GM23338 (cell line): ENCODE results near the gene ANKRD11. TPM values are rescaled to one million over a fixed set of nuclear protein-coding genes. Genes with fewer than 3 reads are reported as not detected.

Experiments used
- ATAC-seq: fragments of 200-7000 bp; cut with Tn5 transposase; 3 replicates; pipeline ENCODE4 v1.9.1; 2020
- DNase-seq: peaks from one replicate; pipeline ENCODE4 v3.0.0-alpha.2; 2015; ENCODE audit warnings: low spot score
- H2AFZ ChIP-seq: fragments of 200-600 bp; sonication (generic); 2 replicates; pipeline ENCODE4 v1.8.0; 2016; ENCODE audit warnings: antibody characterized with exemption, mild to moderate bottlenecking, moderate library complexity
- H3F3A ChIP-seq: fragments of 200-600 bp; sonication (generic); replicated peaks from 2 replicates; pipeline ENCODE4 v1.8.0; 2017; ENCODE audit warnings: antibody characterized with exemption, mixed run types, low read depth
- H3K27ac ChIP-seq: fragments of 200-600 bp; sonication (generic); 2 replicates; pipeline ENCODE4 v1.6.1; 2016; ENCODE audit warnings: low read depth
- H3K27me3 ChIP-seq: fragments of 200-600 bp; sonication (generic); 2 replicates; pipeline ENCODE4 v1.8.0; 2016; ENCODE audit warnings: mild to moderate bottlenecking, mixed run types, moderate library complexity; ENCODE audit not compliant: insufficient read depth
- H3K36me3 ChIP-seq: fragments of 200-600 bp; sonication (generic); 2 replicates; pipeline ENCODE4 v1.8.0; 2016; ENCODE audit warnings: mild to moderate bottlenecking; ENCODE audit not compliant: insufficient read depth
- H3K4me1 ChIP-seq: fragments of 200-600 bp; sonication (generic); 2 replicates; pipeline ENCODE4 v1.8.0; 2016; ENCODE audit warnings: mild to moderate bottlenecking, moderate library complexity; ENCODE audit not compliant: insufficient read depth
- H3K4me2 ChIP-seq: fragments of 200-600 bp; sonication (generic); 2 replicates; pipeline ENCODE4 v1.7.1; 2017; ENCODE audit warnings: mixed run types
- H3K4me3 ChIP-seq: fragments of 200-600 bp; sonication (generic); 2 replicates; pipeline ENCODE4 v1.6.1; 2016; ENCODE audit warnings: mixed run types
- H3K79me2 ChIP-seq: fragments of 200-600 bp; sonication (generic); replicated peaks from 2 replicates; pipeline ENCODE4 v1.8.0; 2017; ENCODE audit warnings: mild to moderate bottlenecking; ENCODE audit not compliant: insufficient read depth
- H3K9me2 ChIP-seq: fragments of 200-600 bp; sonication (generic); 2 replicates; pipeline ENCODE4 v1.8.0; 2017; ENCODE audit not compliant: insufficient read depth
- H4K20me1 ChIP-seq: fragments of 200-600 bp; sonication (generic); replicated peaks from 2 replicates; pipeline ENCODE4 v1.8.0; 2017; ENCODE audit warnings: mild to moderate bottlenecking; ENCODE audit not compliant: insufficient read depth
- H3K27ac Mint-ChIP-seq: 2 replicates; pipeline ENCODE4 v1.8.0; 2020; ENCODE audit warnings: inconsistent platforms, mild to moderate bottlenecking, moderate library complexity, mixed read lengths
- H3K27me3 Mint-ChIP-seq: 3 replicates; pipeline ENCODE4 v1.8.0; 2022; ENCODE audit warnings: low read depth, mild to moderate bottlenecking, moderate library complexity, mixed read lengths, inconsistent platforms; ENCODE audit not compliant: insufficient read depth, poor library complexity
- H3K36me3 Mint-ChIP-seq: 3 replicates; pipeline ENCODE4 v1.8.0; 2021; ENCODE audit warnings: low read depth, mild to moderate bottlenecking, inconsistent platforms, moderate library complexity, mixed read lengths
- H3K4me1 Mint-ChIP-seq: 3 replicates; pipeline ENCODE4 v1.8.0; 2020; ENCODE audit warnings: mild to moderate bottlenecking, inconsistent platforms, mixed read lengths
- H3K4me3 Mint-ChIP-seq: 3 replicates; pipeline ENCODE4 v1.8.0; 2021; ENCODE audit warnings: moderate library complexity, mild to moderate bottlenecking, inconsistent platforms, mixed read lengths
- H3K9me3 Mint-ChIP-seq: 3 replicates; pipeline ENCODE4 v1.8.0; 2020; ENCODE audit warnings: moderate library complexity, mild to moderate bottlenecking, inconsistent platforms, mixed read lengths
- EZH2phosphoT487 ChIP-seq: fragments of 200-600 bp; sonication (generic); IDR thresholded peaks from one replicate; pipeline ENCODE4 v1.8.1; 2018; ENCODE audit warnings: antibody characterized with exemption; ENCODE audit not compliant: unreplicated experiment
- JUNB ChIP-seq: IDR thresholded peaks from one replicate; pipeline ENCODE4 v1.6.1; 2016; ENCODE audit warnings: antibody characterized with exemption; ENCODE audit not compliant: unreplicated experiment
- STAT1 ChIP-seq: IDR thresholded peaks from one replicate; pipeline ENCODE4 v1.6.1; 2016; ENCODE audit warnings: antibody characterized with exemption; ENCODE audit not compliant: unreplicated experiment
- polyA plus RNA-seq: library from polyadenylated mRNA; unstranded; fragments of >200 nt; fragmentation: Nextera tagmentation; extraction: Ambion mirVana; gene quantifications from 2 replicates; pipeline ENCODE4 v1.2.1, GENCODE V29; 2016
- total RNA-seq: library from RNA; depleted of rRNA; stranded (reverse); fragments of >200 nt; shearing (Covaris generic); gene quantifications from 2 replicates; pipeline ENCODE4 v1.2.3, GENCODE V29; 2014
- TF ChIP-seq, protein P1 (sequence below): fragments of 250-450 bp; sonication (Bioruptor Pico); IDR thresholded peaks from 2 replicates; pipeline ENCODE4 v1.5.0; 2020; ENCODE audit warnings: mild to moderate bottlenecking, moderate library complexity
- TF ChIP-seq, protein P2 (sequence below): IDR thresholded peaks from one replicate; pipeline ENCODE4 v1.6.1; 2018; ENCODE audit warnings: antibody characterized with exemption; ENCODE audit not compliant: unreplicated experiment

ANKRD11 gene
- total and polyA plus RNA-seq, 2 experiments from 2014 or later: 130 to 159 TPM

DNA sequence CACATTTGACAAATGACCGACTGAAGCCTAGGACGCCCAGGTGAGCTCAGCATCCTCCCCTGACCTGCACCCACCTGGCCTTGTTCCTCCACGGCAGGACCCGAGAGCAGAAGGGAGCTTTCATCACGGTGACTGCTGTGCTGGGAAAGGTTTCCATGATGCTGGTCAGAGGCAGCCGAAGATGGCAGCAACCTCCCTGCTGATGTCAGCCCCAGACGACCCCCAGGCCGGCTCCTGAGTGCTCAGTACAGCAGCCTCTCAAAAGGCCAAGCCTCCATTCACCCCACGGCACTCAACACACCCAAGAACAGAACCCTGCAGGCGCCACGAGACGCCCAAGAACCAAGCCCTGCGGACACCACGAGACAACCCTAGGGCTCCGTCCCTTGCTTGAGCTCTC is 119.8 kb downstream of the ANKRD11 start (continued):
- TF ChIP-seq, protein P1, sequence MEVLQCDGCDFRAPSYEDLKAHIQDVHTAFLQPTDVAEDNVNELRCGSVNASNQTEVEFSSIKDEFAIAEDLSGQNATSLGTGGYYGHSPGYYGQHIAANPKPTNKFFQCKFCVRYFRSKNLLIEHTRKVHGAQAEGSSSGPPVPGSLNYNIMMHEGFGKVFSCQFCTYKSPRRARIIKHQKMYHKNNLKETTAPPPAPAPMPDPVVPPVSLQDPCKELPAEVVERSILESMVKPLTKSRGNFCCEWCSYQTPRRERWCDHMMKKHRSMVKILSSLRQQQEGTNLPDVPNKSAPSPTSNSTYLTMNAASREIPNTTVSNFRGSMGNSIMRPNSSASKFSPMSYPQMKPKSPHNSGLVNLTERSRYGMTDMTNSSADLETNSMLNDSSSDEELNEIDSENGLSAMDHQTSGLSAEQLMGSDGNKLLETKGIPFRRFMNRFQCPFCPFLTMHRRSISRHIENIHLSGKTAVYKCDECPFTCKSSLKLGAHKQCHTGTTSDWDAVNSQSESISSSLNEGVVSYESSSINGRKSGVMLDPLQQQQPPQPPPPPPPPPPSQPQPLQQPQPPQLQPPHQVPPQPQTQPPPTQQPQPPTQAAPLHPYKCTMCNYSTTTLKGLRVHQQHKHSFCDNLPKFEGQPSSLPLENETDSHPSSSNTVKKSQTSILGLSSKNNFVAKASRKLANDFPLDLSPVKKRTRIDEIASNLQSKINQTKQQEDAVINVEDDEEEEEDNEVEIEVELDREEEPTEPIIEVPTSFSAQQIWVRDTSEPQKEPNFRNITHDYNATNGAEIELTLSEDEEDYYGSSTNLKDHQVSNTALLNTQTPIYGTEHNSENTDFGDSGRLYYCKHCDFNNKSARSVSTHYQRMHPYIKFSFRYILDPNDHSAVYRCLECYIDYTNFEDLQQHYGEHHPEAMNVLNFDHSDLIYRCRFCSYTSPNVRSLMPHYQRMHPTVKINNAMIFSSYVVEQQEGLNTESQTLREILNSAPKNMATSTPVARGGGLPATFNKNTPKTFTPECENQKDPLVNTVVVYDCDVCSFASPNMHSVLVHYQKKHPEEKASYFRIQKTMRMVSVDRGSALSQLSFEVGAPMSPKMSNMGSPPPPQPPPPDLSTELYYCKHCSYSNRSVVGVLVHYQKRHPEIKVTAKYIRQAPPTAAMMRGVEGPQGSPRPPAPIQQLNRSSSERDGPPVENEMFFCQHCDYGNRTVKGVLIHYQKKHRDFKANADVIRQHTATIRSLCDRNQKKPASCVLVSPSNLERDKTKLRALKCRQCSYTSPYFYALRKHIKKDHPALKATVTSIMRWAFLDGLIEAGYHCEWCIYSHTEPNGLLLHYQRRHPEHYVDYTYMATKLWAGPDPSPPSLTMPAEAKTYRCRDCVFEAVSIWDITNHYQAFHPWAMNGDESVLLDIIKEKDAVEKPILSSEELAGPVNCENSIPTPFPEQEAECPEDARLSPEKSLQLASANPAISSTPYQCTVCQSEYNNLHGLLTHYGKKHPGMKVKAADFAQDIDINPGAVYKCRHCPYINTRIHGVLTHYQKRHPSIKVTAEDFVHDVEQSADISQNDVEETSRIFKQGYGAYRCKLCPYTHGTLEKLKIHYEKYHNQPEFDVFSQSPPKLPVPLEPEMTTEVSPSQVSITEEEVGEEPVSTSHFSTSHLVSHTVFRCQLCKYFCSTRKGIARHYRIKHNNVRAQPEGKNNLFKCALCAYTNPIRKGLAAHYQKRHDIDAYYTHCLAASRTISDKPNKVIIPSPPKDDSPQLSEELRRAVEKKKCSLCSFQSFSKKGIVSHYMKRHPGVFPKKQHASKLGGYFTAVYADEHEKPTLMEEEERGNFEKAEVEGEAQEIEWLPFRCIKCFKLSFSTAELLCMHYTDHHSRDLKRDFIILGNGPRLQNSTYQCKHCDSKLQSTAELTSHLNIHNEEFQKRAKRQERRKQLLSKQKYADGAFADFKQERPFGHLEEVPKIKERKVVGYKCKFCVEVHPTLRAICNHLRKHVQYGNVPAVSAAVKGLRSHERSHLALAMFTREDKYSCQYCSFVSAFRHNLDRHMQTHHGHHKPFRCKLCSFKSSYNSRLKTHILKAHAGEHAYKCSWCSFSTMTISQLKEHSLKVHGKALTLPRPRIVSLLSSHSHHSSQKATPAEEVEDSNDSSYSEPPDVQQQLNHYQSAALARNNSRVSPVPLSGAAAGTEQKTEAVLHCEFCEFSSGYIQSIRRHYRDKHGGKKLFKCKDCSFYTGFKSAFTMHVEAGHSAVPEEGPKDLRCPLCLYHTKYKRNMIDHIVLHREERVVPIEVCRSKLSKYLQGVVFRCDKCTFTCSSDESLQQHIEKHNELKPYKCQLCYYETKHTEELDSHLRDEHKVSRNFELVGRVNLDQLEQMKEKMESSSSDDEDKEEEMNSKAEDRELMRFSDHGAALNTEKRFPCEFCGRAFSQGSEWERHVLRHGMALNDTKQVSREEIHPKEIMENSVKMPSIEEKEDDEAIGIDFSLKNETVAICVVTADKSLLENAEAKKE (CRISPR knock-in tag): no peak
- TF ChIP-seq EZH2phosphoT487: no peak
- TF ChIP-seq, protein P2, sequence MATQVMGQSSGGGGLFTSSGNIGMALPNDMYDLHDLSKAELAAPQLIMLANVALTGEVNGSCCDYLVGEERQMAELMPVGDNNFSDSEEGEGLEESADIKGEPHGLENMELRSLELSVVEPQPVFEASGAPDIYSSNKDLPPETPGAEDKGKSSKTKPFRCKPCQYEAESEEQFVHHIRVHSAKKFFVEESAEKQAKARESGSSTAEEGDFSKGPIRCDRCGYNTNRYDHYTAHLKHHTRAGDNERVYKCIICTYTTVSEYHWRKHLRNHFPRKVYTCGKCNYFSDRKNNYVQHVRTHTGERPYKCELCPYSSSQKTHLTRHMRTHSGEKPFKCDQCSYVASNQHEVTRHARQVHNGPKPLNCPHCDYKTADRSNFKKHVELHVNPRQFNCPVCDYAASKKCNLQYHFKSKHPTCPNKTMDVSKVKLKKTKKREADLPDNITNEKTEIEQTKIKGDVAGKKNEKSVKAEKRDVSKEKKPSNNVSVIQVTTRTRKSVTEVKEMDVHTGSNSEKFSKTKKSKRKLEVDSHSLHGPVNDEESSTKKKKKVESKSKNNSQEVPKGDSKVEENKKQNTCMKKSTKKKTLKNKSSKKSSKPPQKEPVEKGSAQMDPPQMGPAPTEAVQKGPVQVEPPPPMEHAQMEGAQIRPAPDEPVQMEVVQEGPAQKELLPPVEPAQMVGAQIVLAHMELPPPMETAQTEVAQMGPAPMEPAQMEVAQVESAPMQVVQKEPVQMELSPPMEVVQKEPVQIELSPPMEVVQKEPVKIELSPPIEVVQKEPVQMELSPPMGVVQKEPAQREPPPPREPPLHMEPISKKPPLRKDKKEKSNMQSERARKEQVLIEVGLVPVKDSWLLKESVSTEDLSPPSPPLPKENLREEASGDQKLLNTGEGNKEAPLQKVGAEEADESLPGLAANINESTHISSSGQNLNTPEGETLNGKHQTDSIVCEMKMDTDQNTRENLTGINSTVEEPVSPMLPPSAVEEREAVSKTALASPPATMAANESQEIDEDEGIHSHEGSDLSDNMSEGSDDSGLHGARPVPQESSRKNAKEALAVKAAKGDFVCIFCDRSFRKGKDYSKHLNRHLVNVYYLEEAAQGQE: no peak

DNA sequence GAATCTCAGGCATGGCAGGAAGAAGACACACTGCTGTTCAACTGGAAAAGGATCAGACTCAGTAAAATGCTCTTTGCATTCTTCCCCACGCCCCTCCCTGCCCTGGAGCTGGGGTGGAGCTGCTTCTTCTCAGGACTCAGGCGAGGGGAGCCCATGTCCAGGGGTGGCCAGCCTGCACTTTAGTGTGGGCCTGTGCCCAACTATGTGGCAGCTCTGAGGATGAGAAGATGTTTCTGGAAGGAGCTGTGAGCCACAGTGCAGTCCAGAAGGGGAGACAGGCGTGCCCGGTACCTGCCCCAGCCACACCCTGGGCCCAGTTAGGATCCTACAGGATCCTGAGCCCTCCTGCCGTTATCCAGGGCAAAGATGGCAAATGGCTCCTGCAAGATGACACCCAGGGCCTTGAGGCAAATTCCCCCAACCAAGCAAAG is 120.3 kb downstream of the ANKRD11 start:
- H3K27me3 ChIP-seq: no peaks in the 10 kb centered on the region
- no peak for TF ChIP-seq JUNB
- no peak for TF ChIP-seq STAT1
- H3K4me3 ChIP-seq: no peak overlapping the region
- DNase-seq (no peak), ATAC-seq (no peak)
- H3K4me3 Mint-ChIP-seq: no peak overlapping the region
- no peaks in the 10 kb centered on the region for H3K36me3 ChIP-seq
- H3K4me1 ChIP-seq: peaks cover 50% of the 10 kb centered on the region
- H3K9me3 Mint-ChIP-seq: no peaks in the 10 kb centered on the region; the same call in 2 of the 3 replicates
- no peak overlapping the region for H3K27ac Mint-ChIP-seq
- H3K27ac ChIP-seq: peak overlapping the region; percentile 39; the same call in 1 of the 2 replicates
- peaks cover 84% of the 10 kb centered on the region for H4K20me1 ChIP-seq
- no peaks in the 10 kb centered on the region for H3K9me2 ChIP-seq
- peaks cover 100% of the 10 kb centered on the region for H3K79me2 ChIP-seq
- H3K36me3 Mint-ChIP-seq: peaks cover 11% of the 10 kb centered on the region
- no peak overlapping the region for H2AFZ ChIP-seq
- peaks cover 76% of the 10 kb centered on the region for H3K4me1 Mint-ChIP-seq
- H3K4me2 ChIP-seq: no peak overlapping the region
- H3K27me3 Mint-ChIP-seq: peaks cover 35% of the 10 kb centered on the region
- peaks cover 8% of the 10 kb centered on the region; the same call in 1 of the 2 replicates for H3F3A ChIP-seq
